ENCODE measurements around the gene MTO1. TPM values are rescaled to one million over a fixed set of nuclear protein-coding genes. Genes with fewer than 3 reads are reported as not detected.

Gene MTO1
- total RNA-seq, 1 experiment from 2014 or later, result 50.8 TPM

GRCh38 chr6:73506246-73506645, 44.7 kb downstream of the MTO1 start:
- ChIA-PET POLR2A (no interaction called here), CTCF (no interaction called here)
- TF ChIP-seq CTCF (IDR thresholded peaks at IDR 0.05; ENCODE audit: unreplicated experiment), result no peak
- Mint-ChIP-seq H3K27me3 (ENCODE audit: insufficient read depth, unreplicated experiment) (no peaks in the 10 kb centered on the region), H3K9me3 (ENCODE audit: unreplicated experiment) (no peaks in the 10 kb centered on the region), H3K27ac (ENCODE audit: low read depth, unreplicated experiment) (no peak overlapping the region), H3K4me1 (ENCODE audit: insufficient read depth, unreplicated experiment) (no peaks in the 10 kb centered on the region), H3K36me3 (ENCODE audit: insufficient read depth, unreplicated experiment) (peaks cover 37% of the 10 kb centered on the region), H3K4me3 (ENCODE audit: unreplicated experiment) (no peak overlapping the region)
- DNase-seq (ENCODE audit: unreplicated experiment), result no peak
- intact Hi-C loops (cut with micrococcal nuclease), result loop anchor here (10.0 kb wide), 1 partner anchor 221 kb away; no protein-coding TSS in a partner anchor
- BruUV-seq (replicated peaks), result no TSS peak

GRCh38 chr6:73508776-73509175, 47.2 kb downstream of the MTO1 start:
- TF ChIP-seq CTCF (IDR thresholded peaks at IDR 0.05; ENCODE audit: unreplicated experiment), result no peak
- Mint-ChIP-seq H3K4me3 (ENCODE audit: unreplicated experiment) (no peak overlapping the region), H3K36me3 (ENCODE audit: insufficient read depth, unreplicated experiment) (peaks cover 31% of the 10 kb centered on the region), H3K4me1 (ENCODE audit: insufficient read depth, unreplicated experiment) (no peaks in the 10 kb centered on the region), H3K27me3 (ENCODE audit: insufficient read depth, unreplicated experiment) (no peaks in the 10 kb centered on the region), H3K27ac (ENCODE audit: low read depth, unreplicated experiment) (no peak overlapping the region), H3K9me3 (ENCODE audit: unreplicated experiment) (no peaks in the 10 kb centered on the region)
- no peak for DNase-seq (ENCODE audit: unreplicated experiment)
- ChIA-PET CTCF (interaction anchor here (1.4 kb wide), 2 partner anchors 9 to 103 kb away, joined by 4 to 7 read pairs; no protein-coding TSS in a partner anchor), POLR2A (interaction anchor here (0.8 to 1.4 kb wide), 5 partner anchors 11 to 138 kb away, joined by 3 to 5 read pairs (median 4); partner anchors contain the start of gene MTO1)
- intact Hi-C loops (cut with micrococcal nuclease), result loop anchor here (10.0 kb wide), 1 partner anchor 224 kb away; no protein-coding TSS in a partner anchor
- no TSS peak for BruUV-seq (replicated peaks)

GRCh38 chr6:73509851-73510250, 48.3 kb downstream of the MTO1 start:
- Mint-ChIP-seq H3K9me3 (ENCODE audit: unreplicated experiment) (no peaks in the 10 kb centered on the region), H3K4me3 (ENCODE audit: unreplicated experiment) (no peak overlapping the region), H3K36me3 (ENCODE audit: insufficient read depth, unreplicated experiment) (peaks cover 36% of the 10 kb centered on the region), H3K27ac (ENCODE audit: low read depth, unreplicated experiment) (no peak overlapping the region), H3K27me3 (ENCODE audit: insufficient read depth, unreplicated experiment) (no peaks in the 10 kb centered on the region), H3K4me1 (ENCODE audit: insufficient read depth, unreplicated experiment) (no peaks in the 10 kb centered on the region)
- ChIA-PET CTCF (interaction anchor here (0.6 to 0.7 kb wide), 2 partner anchors 27 to 97 kb away, joined by 3 read pairs; no protein-coding TSS in a partner anchor), POLR2A (interaction anchor here (0.9 to 6.3 kb wide), 6 partner anchors 48 to 143 kb away, joined by 3 to 32 read pairs (median 4); partner anchors contain the start of gene MTO1)
- no TSS peak for BruUV-seq (replicated peaks)
- DNase-seq (ENCODE audit: unreplicated experiment), result no peak
- TF ChIP-seq CTCF (IDR thresholded peaks at IDR 0.05; ENCODE audit: unreplicated experiment), result no peak
- intact Hi-C loops (cut with micrococcal nuclease), result loop anchor here (10.0 kb wide), 1 partner anchor 225 kb away; no protein-coding TSS in a partner anchor

- CTCF ChIA-PET, result interaction anchor here (2.4 to 6.5 kb wide), 2 partner anchors 99 to 141 kb away, joined by 12 to 108 read pairs; no protein-coding TSS in a partner anchor
- Mint-ChIP-seq H3K4me1 (ENCODE audit: insufficient read depth, unreplicated experiment) (peaks cover 7% of the 10 kb centered on the region), H3K27me3 (ENCODE audit: insufficient read depth, unreplicated experiment) (no peaks in the 10 kb centered on the region), H3K9me3 (ENCODE audit: unreplicated experiment) (no peaks in the 10 kb centered on the region), H3K4me3 (ENCODE audit: unreplicated experiment) (no peak overlapping the region), H3K36me3 (ENCODE audit: insufficient read depth, unreplicated experiment) (peaks cover 56% of the 10 kb centered on the region), H3K27ac (ENCODE audit: low read depth, unreplicated experiment) (no peak overlapping the region)
- no TSS peak for BruUV-seq (replicated peaks)
- intact Hi-C loops (cut with micrococcal nuclease), result no loop called here
- no peak for TF ChIP-seq CTCF (IDR thresholded peaks at IDR 0.05; ENCODE audit: unreplicated experiment)
- POLR2A ChIA-PET, result interaction anchor here (0.7 to 12.5 kb wide), 5 partner anchors 50 to 141 kb away, joined by 3 to 196 read pairs (median 27); partner anchors contain the start of genes MTO1 and SLC17A5
- peak; percentile 12 for DNase-seq (ENCODE audit: unreplicated experiment)
Observed at GRCh38 chr6:73511796-73512195, 50.3 kb downstream of the MTO1 start.

Measured in MCF 10A (cell line).